CD4-positive, CD25-positive, alpha-beta regulatory T cell (primary cell): ENCODE results near the gene SIX2. TPM values are rescaled to one million over a fixed set of nuclear protein-coding genes. Genes with fewer than 3 reads are reported as not detected.
A peak's percentile ranks its signal among the peaks of the same experiment; 100 is the strongest.

Experiments used
- ATAC-seq, 2 donors: fragments of 150-1000 bp; cut with Tn5 transposase; one replicate each; pipeline ENCODE4 v1.10.0; 2021; ENCODE audit warnings: low read depth in 2 of 2, moderate number of reproducible peaks in 2 of 2, moderate library complexity in 1 of 2
- DNase-seq, 3 donors: peaks; one replicate each; pipeline versions ENCODE4 v3.0.0 to v3.0.0-alpha.2; 2012 to 2022; ENCODE audit warnings: mixed read lengths in 1 of 3
- H3K27ac ChIP-seq: one replicate; pipeline ENCODE4 v1.7.0; 2013; ENCODE audit warnings: mild to moderate bottlenecking, low read length; ENCODE audit not compliant: insufficient read depth, poor library complexity, severe bottlenecking
- H3K27me3 ChIP-seq: one replicate; pipeline ENCODE4 v1.7.0; 2013; ENCODE audit warnings: low read length; ENCODE audit not compliant: control insufficient read depth, insufficient read depth
- H3K36me3 ChIP-seq: one replicate; pipeline ENCODE4 v1.7.0; 2013; ENCODE audit warnings: mild to moderate bottlenecking, low read length, moderate library complexity; ENCODE audit not compliant: control insufficient read depth, insufficient read depth
- H3K4me1 ChIP-seq: 2 replicates; pipeline ENCODE4 v1.7.0; 2013; ENCODE audit warnings: mild to moderate bottlenecking, low read length; ENCODE audit not compliant: insufficient read depth, control insufficient read depth, poor library complexity, severe bottlenecking
- H3K4me3 ChIP-seq: one replicate; pipeline ENCODE4 v1.7.0; 2013; ENCODE audit warnings: low read depth, mild to moderate bottlenecking, low read length, moderate library complexity
- H3K9me3 ChIP-seq, 2 experiments: 1 replicate in 1 of 2; 2 replicates in 1 of 2; pipeline ENCODE4 v1.7.0; 2013; ENCODE audit warnings: low read length in 2 of 2, mild to moderate bottlenecking in 1 of 2, moderate library complexity in 1 of 2; ENCODE audit not compliant: control insufficient read depth in 2 of 2
- H3K27ac Mint-ChIP-seq, 3 donors: one replicate each; pipeline ENCODE4 v1.8.0; 2020 to 2022; ENCODE audit warnings: mild to moderate bottlenecking in 3 of 3, mixed read lengths in 3 of 3, moderate library complexity in 2 of 3
- H3K27me3 Mint-ChIP-seq: one replicate; pipeline ENCODE4 v1.8.0; 2022; ENCODE audit warnings: mild to moderate bottlenecking, mixed read lengths
- H3K36me3 Mint-ChIP-seq: one replicate; pipeline ENCODE4 v1.8.0; 2020; ENCODE audit warnings: mixed read lengths
- H3K4me1 Mint-ChIP-seq, 4 donors: one replicate each; pipeline ENCODE4 v1.8.0; 2020 to 2022; ENCODE audit warnings: mixed read lengths in 4 of 4, mild to moderate bottlenecking in 1 of 4
- H3K4me3 Mint-ChIP-seq, 4 donors: one replicate each; pipeline ENCODE4 v1.8.0; 2020 to 2022; ENCODE audit warnings: mild to moderate bottlenecking in 4 of 4, mixed read lengths in 4 of 4, moderate library complexity in 3 of 4
- H3K9me3 Mint-ChIP-seq, 7 donors: one replicate each; pipeline ENCODE4 v1.8.0; 2020 to 2022; ENCODE audit warnings: mixed read lengths in 7 of 7, mild to moderate bottlenecking in 3 of 7, moderate library complexity in 2 of 7
- polyA plus RNA-seq, 4 donors: library from polyadenylated mRNA; unstranded; fragments of 300-500 nt; fragmentation: Illumina TruSeq; gene quantifications; one replicate each; pipeline ENCODE4 v1.2.3, GENCODE V29; 2021
- total RNA-seq: library from RNA; stranded (reverse); gene quantifications from one replicate; pipeline ENCODE4 v1.2.3, GENCODE V29; 2022

Gene SIX2
- total and polyA plus RNA-seq, 5 donors from 2014 or later: not detected

DNA sequence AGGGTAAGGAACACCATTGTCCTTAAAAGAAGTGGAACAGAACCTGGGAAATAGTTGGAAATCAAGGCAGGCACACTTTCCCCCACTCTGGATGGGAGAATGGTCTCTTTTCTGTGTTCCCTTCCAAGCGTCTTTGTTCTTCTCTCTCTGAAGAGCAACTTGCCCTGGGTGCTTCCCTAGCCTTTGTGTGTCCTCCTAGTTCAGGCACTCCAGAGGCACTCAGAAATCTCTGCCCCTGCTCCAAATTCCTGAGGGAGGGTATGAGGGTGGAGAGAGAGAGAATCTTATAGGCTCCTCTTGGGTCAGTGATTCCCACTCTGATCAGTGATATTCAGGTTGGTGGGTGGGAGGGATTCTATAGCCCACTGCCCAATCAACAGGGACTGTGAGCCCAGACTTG, 8.8 kb upstream of the SIX2 start:
- Mint-ChIP-seq H3K4me3 (no peak overlapping the region), H3K4me1 (peaks cover 0 to 4% (median 0%) of the 10 kb centered on the region in 4 donors), H3K9me3 (peaks cover 0 to 2% (median 0%) of the 10 kb centered on the region in 7 donors), H3K27me3 (peaks cover 30% of the 10 kb centered on the region), H3K27ac (no peak overlapping the region), H3K36me3 (no peaks in the 10 kb centered on the region)
- H3K36me3 ChIP-seq: no peaks in the 10 kb centered on the region
- H3K4me1 ChIP-seq: no peaks in the 10 kb centered on the region
- ATAC-seq (no peak), DNase-seq (no peak)
- H3K27ac ChIP-seq: no peak overlapping the region
- H3K4me3 ChIP-seq: no peak overlapping the region
- H3K9me3 ChIP-seq: no peaks in the 10 kb centered on the region
- peaks cover 10% of the 10 kb centered on the region for H3K27me3 ChIP-seq

DNA sequence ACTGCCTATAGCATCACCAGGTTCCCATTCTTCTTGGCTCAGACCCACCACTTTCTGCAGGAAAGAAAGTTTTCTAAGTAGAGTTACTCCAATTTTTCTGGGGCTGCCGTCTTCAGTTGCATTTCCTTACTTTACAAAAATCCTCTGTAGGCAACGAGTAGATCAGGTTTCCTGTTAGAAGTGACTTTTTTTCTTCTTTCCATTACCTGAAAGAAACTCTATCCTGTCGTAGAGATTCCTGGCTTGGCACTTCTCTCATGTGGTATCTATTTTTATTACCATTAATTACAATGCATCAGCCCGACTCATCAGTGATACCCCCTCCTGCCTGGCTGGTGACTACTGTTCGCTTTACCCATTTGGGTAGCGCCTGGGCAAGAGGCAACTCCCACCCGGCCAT, 5.6 kb upstream of the SIX2 start:
- H3K4me3 Mint-ChIP-seq: peak overlapping the region in 3 of 4 donors; percentile 46 to 53 (median 46)
- H3K4me3 ChIP-seq: no peak overlapping the region
- H3K36me3 Mint-ChIP-seq: no peaks in the 10 kb centered on the region
- H3K9me3 ChIP-seq: no peaks in the 10 kb centered on the region
- H3K27me3 Mint-ChIP-seq: peaks cover 56% of the 10 kb centered on the region
- peaks cover 0 to 24% (median 4%) of the 10 kb centered on the region in 4 donors for H3K4me1 Mint-ChIP-seq
- peaks cover under 1% of the 10 kb centered on the region for H3K4me1 ChIP-seq
- ATAC-seq: no peak
- no peaks in the 10 kb centered on the region for H3K9me3 Mint-ChIP-seq
- no peaks in the 10 kb centered on the region for H3K36me3 ChIP-seq
- no peak overlapping the region for H3K27ac ChIP-seq
- H3K27ac Mint-ChIP-seq: no peak overlapping the region
- H3K27me3 ChIP-seq: peaks cover 28% of the 10 kb centered on the region
- DNase-seq: no peak

DNA sequence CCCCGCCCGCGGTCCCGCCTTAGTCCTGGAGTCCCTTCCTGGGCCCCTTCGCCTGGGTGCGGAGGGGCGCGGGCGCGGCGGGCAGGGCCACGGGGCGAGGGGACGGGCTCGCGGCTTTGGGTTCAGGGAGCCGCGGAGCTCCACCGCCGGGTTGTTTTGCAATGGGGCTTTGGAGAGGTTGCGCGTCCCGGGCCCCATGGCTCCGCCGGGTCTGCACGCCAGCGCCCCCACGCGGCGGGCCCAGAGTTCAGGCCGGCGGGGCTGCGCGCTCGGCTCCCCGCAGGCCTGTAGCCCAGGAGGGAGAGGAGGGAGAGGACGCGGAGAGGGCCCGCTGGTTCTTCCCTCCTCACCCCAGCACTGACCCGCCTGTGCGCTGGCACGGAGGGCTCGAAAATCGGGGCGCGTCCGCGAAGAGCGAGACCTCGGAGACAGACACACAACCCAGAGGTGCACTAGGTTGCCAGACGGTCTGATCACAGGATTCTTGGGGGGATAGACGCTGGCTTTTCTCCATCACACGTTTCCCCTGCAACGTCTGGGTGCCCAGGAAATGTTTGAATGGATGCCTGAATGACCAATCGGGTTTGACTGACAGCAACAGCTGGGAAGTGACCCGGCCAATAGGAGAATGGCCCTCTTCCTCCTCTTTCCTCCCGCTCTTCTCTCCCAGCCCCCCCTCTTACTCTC, 4.9 kb upstream of the SIX2 start:
- H3K4me1 Mint-ChIP-seq: peaks cover 0 to 28% (median 4%) of the 10 kb centered on the region in 4 donors
- H3K9me3 ChIP-seq: no peaks in the 10 kb centered on the region
- peaks cover 28% of the 10 kb centered on the region for H3K27me3 ChIP-seq
- H3K36me3 ChIP-seq: no peaks in the 10 kb centered on the region
- no peaks in the 10 kb centered on the region for H3K36me3 Mint-ChIP-seq
- H3K27ac Mint-ChIP-seq: no peak overlapping the region
- H3K4me3 ChIP-seq: no peak overlapping the region
- no peak overlapping the region for H3K27ac ChIP-seq
- DNase-seq (peak in 1 of 3 donors; percentile 41), ATAC-seq (no peak)
- peak overlapping the region in 2 of 4 donors; percentile 36 to 46 for H3K4me3 Mint-ChIP-seq
- H3K4me1 ChIP-seq: peaks cover 7% of the 10 kb centered on the region
- H3K9me3 Mint-ChIP-seq: no peaks in the 10 kb centered on the region
- peaks cover 62% of the 10 kb centered on the region for H3K27me3 Mint-ChIP-seq

DNA sequence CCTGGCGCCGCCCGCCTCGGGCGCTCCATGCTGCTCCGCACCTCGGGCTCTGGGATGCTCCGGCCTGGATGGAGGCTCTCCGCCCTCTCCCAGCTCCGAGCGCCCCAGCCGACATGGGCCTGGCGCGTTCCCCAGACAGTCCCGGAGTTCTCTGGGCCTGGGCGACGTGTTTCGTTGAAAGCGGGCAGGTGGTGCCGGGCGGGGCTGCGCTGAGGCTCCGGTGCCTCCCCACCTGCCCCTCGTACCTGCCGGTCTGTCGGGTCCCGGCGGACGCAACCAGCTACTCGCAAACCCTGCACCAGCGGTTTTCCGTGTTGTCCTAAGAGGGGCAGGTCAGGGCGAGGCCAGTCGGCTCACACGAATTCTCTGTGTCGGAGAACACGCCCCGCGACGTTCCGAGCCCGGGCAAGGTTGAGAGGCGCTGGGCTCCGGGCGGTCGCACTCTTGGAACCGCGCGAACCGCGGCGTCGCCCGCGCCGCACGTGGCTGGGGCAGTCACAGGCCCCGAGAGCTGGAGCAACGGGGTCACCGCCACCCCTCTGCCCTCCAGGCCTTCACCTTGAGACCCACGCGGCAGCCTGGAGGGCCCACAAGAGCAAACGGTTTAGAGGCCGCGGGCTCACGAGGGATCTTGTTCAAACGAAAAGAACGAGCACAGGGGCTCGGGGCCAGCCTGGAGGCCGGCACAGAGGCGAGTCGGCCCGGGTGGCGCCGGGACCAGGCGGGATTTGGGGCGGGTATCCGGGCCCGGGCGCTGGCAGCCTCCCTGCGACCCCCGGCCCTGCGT, 4.2 kb upstream of the SIX2 start:
- Histone ChIP-seq H3K36me3 (no peaks in the 10 kb centered on the region), H3K4me1 (peaks cover 7% of the 10 kb centered on the region), H3K27me3 (peaks cover 28% of the 10 kb centered on the region), H3K4me3 (no peak overlapping the region), H3K27ac (no peak overlapping the region), H3K9me3 (no peaks in the 10 kb centered on the region)
- Mint-ChIP-seq H3K9me3 (no peaks in the 10 kb centered on the region), H3K27me3 (peaks cover 62% of the 10 kb centered on the region), H3K27ac (no peak overlapping the region), H3K4me1 (peaks cover 0 to 31% (median 4%) of the 10 kb centered on the region in 4 donors), H3K36me3 (no peaks in the 10 kb centered on the region), H3K4me3 (no peak overlapping the region)
- ATAC-seq (no peak), DNase-seq (no peak)

DNA sequence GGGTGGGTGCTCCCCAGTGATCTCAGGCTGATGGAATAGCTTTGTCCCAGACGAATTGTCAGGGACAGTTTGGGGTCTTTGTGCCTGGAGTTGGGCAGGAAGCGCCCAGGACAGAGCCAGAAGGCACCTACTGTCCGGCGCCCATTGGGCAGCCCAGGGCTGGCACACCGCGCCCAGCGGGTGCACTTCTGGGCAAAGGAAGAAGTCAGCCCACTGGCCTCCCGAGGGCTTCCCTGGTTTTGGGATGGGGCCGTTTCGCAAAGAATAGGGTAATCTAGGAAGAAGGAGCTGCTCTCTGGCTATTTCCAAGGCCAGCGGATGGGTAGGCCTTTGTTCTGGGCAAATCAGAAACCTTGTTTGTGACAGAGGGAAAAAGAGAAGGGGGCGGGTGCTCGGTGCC, 3.5 kb upstream of the SIX2 start:
- no peak for DNase-seq
- Mint-ChIP-seq H3K27me3 (peaks cover 66% of the 10 kb centered on the region), H3K9me3 (no peaks in the 10 kb centered on the region), H3K27ac (no peak overlapping the region), H3K4me1 (peaks cover 0 to 35% (median 4%) of the 10 kb centered on the region in 4 donors), H3K4me3 (peak overlapping the region in 2 of 4 donors; percentile 46 to 64), H3K36me3 (no peaks in the 10 kb centered on the region)
- Histone ChIP-seq H3K27ac (no peak overlapping the region), H3K4me3 (no peak overlapping the region), H3K36me3 (no peaks in the 10 kb centered on the region), H3K4me1 (peaks cover 7% of the 10 kb centered on the region), H3K27me3 (peaks cover 26% of the 10 kb centered on the region), H3K9me3 (no peaks in the 10 kb centered on the region)
- ATAC-seq: no peak

DNA sequence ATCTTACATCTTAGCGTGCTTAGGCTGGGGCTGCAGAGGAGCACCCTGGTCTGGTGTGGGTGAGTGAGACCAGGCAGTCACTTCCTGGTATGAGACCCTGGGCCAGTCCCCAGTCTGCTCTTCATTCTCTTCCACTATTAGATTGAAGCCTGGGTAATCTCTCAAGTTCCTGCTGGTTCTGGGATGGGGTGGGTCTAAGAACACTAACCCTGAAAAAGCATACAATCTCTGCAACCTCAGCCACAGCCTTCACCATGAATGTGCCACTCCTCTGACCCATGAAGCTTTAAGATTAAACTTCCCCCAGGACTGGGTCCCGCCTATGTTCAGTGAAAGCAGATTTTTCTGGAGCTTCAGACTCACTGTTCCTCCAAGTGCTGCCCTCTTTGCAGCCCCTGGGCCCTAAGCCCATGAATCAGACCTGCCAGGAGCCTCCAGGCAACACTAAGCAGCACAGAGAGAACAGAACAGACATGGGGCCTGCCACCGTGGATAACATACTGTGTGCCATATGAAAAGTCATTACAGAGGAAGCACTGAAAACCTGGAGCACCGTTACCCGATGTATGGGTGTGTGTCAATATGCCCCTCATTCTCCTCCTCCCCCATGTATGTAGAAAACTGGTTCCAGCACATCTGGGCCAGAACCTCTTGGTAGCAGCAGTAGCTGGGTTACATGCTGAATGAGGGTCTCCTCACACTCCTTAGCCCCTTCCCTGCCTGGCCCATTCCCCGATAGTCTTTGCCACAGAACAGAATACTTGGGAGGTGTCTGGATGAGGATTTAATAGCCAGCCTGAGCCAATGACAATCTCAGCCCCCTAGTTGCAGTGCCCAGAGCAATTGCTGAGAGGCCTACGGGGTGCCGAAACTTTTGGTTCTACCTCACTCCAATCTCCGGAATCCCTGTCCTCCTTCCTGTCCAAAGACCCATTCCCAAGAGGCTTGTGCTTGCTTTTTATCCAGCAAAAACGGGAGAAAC, 2.7 kb upstream of the SIX2 start:
- Histone ChIP-seq H3K4me1 (peaks cover 7% of the 10 kb centered on the region), H3K36me3 (no peaks in the 10 kb centered on the region), H3K27me3 (peaks cover 29% of the 10 kb centered on the region), H3K4me3 (no peak overlapping the region), H3K27ac (no peak overlapping the region), H3K9me3 (no peaks in the 10 kb centered on the region)
- H3K4me1 Mint-ChIP-seq: peaks cover 0 to 39% (median 4%) of the 10 kb centered on the region in 4 donors
- no peak for ATAC-seq
- H3K27ac Mint-ChIP-seq: no peak overlapping the region
- H3K4me3 Mint-ChIP-seq: peak overlapping the region in 2 of 4 donors; percentile 34 to 36
- no peaks in the 10 kb centered on the region for H3K36me3 Mint-ChIP-seq
- H3K27me3 Mint-ChIP-seq: peaks cover 65% of the 10 kb centered on the region
- no peak for DNase-seq
- no peaks in the 10 kb centered on the region for H3K9me3 Mint-ChIP-seq

DNA sequence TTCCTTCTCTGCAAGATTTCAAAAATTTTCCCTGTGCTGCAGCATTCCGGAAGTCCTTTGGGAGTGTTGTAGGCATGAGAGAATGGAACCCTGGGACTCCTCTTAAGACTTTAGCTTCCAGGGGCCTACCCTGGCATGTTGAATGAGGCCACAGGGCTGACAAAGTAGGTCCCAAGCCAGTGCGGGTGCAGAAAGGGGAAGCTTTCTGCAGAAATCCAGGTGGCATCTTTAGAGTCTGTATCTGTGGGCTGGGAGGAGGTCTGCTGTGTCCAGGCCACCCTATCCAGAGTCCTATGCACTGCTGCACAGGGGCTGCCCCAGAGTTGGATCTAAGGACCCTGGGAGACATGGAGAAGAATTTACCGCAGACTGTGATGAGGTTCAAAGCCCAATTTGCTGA, 1.9 kb upstream of the SIX2 start:
- no peaks in the 10 kb centered on the region for H3K9me3 ChIP-seq
- Mint-ChIP-seq H3K4me3 (peak overlapping the region in 1 of 4 donors; percentile 65), H3K4me1 (peaks cover 0 to 44% (median 5%) of the 10 kb centered on the region in 4 donors), H3K27me3 (peaks cover 69% of the 10 kb centered on the region), H3K36me3 (no peaks in the 10 kb centered on the region), H3K9me3 (peaks cover 0 to 1% (median 0%) of the 10 kb centered on the region in 7 donors), H3K27ac (no peak overlapping the region)
- DNase-seq: no peak
- peaks cover 29% of the 10 kb centered on the region for H3K27me3 ChIP-seq
- peaks cover 7% of the 10 kb centered on the region for H3K4me1 ChIP-seq
- no peaks in the 10 kb centered on the region for H3K36me3 ChIP-seq
- H3K4me3 ChIP-seq: no peak overlapping the region
- H3K27ac ChIP-seq: no peak overlapping the region
- no peak for ATAC-seq
